GM18951 (cell line): Measurements from ENCODE around the gene SPEF1.

Source experiments
- POLR2A ChIP-seq: IDR thresholded peaks from 4 replicates; pipeline ENCODE4 v1.6.1; 2011; ENCODE audit warnings: mild to moderate bottlenecking; ENCODE audit not compliant: insufficient read length, insufficient read depth; ENCODE audit errors: extremely low read depth
- in situ Hi-C: fragments of 300-500 bp; cut with MboI; formaldehyde crosslinking; loops from one replicate; pipeline ENCODE4 v1.12.0; 2022; ENCODE audit warnings: low sequenced_read_pairs, mixed read lengths, inconsistent platforms; ENCODE audit not compliant: unreplicated experiment

SPEF1 gene

GRCh38 chr20:3738111-3739053 is 42.9 kb downstream of the SPEF1 start:
- TF ChIP-seq POLR2A = no peak
- in situ Hi-C loops = no loop called here

DNA sequence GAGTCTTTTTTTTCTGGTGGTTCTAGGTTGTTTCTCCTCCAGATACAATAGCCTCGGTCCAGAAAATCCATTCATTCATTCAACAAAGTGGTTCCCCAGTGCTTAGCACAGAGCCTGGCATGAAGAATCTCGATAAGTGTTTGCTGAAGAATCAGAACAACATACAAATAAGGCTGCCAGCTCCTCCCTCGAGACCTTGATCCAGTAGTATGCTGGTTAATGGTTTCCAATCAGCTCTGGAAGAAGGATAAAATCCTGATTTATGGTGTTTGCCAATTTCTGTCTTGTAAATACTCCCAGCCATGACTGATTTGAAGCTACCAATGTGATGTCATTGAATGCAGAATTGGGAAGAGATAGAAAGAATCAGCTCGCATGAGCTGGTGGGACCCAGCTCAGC is 45.5 kb downstream of the SPEF1 start:
- in situ Hi-C loops = no loop called here
- no peak for TF ChIP-seq POLR2A

DNA sequence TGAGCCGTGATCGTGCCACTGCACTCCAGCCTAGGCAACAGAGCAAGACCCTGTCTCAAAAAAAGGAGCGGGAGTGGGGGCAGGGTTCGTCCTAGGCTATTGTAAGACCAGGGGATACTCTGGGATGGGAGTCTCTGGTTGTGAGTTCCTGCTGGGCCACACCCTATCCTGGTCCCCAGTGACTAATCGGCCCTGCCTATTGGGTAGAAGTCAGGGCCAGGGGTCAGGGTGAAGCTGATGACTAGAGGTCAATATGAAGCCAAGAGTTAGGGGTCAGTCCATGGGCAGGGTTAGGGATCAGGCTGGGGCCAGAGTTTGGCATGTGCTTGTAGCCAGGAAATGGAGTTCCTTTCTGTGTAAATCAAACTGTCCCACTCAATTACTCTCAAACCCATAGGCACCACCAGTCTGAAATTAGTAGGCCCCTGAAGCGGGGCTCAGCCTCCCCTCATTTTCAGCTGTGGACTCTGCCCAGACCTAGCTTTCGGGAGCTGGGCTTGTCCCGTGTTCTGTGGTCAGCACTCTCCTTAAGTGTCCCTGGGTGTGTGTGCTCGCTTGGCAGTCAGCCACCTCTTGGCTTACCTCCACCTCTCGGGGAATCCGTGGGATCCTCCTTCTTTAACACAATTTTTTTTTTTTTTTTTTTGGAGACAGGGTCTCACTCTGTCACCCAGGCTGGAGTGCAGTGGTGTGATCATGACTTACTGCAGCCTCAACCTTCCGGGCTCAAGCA is 47.0 kb downstream of the SPEF1 start:
- in situ Hi-C loops = no loop called here
- no peak for TF ChIP-seq POLR2A

- TF ChIP-seq POLR2A = no peak
- in situ Hi-C loops = no loop called here
Observed at GRCh38 chr20:3733119-3733995, 47.9 kb downstream of the SPEF1 start.

DNA sequence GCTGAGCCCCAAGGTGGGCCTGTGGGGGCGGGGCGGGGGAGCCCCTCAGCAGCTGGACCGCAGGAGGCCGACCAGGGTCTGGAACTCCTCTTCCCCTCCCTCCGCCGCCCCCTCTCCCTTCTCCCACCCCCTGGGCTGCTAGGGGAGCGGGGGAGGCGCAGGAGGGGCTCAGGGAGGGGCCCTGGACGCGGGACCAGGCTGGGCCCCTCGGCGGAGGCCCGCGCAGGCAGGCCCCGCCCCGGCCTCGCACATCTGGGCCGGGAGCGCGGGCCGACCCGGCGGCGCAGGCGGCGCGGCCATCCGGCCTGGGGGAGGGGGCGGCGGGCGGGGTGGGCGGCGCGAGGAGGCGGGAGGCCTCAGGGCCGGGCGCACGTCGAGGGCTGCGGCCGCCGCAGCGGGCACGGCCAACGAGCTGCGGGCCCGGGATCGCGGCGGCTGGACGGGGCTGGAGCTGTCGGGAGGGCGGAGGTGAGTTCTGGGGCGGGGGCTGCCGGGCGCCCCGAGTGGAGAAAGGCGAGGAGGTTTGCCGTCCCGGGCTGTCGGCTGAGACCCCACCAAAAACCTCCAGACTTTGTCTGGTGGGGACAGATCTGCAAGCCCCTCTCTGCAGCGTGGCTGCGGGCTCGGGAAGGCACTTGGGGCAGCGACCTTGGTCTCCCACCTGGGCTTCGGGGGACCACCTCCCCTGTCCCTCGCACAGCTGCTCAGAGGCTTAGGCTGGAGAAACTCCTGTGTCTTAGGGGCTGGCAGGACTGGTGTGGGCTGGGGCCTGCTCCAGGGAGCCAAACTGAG is 48.7 kb downstream of the SPEF1 start, which contains the start of gene HSPA12B:
TSS of gene HSPA12B (plus strand) at position 359 of the 792 bp plus-strand sequence. CDS start 5,990 bp downstream, outside the sequence.
- in situ Hi-C loops = no loop called here
- no peak for TF ChIP-seq POLR2A

GRCh38 chr20:3731944-3732326 is 49.3 kb downstream of the SPEF1 start:
- no peak for TF ChIP-seq POLR2A
- in situ Hi-C loops = no loop called here

DNA sequence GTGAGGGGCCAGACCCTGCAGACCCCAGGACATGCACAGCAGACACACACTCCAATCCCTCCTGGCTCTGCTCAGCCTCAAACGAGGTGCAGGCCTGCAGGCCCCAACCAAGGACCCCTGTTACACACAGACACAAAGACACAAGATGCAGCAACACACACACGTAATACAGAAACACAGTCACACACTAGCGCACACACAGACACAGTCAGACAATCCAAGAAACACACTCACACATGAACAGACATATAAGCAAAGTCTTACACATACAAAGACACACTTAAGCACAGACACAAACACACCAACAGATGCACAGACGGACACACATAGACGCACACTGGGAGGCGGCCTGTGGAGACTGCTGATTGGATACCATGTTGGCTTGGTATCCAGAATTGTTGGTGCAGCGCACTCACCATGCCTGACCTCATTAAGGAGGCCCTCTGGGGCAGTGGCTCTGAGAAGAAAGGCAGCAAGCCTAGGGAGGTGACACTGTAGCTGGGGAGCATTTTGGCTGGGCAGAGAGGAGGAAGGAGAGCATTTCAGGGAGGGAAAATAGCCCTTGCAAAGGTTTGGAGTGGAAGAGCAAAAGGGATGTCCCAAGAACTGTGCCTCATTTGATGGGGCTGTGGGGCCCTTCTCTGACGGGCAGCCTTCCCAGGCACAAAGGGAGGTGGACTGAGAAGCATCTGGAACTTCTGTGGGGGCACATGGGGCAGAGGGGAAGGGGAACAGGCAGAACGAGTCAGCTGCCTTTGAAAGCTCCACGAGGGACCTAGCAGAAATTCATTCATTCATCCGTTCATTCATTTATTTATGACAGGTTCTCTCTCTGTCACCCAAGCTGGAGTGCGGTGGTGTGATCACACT is 50.2 kb downstream of the SPEF1 start:
- in situ Hi-C loops = no loop called here
- no peak for TF ChIP-seq POLR2A

DNA sequence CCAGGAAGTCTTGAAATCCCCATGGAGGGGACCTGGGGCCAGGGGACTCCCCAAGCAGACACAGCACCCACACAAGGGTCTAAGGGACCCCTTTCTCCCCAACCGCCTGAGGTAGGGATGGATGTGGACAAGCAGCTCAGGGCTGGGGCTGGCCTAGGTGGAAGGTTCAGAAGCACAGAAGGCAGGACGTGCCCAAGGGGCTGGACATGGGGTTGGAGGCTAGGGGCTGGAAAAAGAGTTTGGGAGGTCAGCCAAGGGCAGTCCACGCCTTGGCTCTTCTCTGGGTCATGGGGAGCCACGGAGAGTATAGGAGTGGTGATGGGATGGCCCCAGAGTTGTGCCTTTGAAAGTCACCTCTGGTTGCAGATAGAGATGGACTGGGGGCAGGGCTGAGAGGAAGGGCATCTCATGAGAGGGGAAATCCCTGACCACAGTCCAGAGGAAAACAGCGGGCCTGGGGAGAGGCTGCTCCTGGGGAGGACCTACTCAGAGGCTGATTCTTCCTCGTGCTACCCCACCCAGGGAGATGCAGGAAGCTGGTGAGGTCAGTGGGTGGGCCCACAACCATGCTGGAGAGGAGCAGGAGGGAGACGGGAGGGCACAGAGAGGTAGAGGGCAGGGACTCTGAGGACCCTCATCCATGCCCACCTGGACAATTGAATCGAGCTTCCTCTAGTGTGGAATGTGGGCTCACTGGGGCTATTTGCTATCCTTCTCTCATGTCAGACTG is 51.3 kb downstream of the SPEF1 start:
- no peak for TF ChIP-seq POLR2A

GRCh38 chr20:3729378-3729777 is 51.9 kb downstream of the SPEF1 start:
- no peak for TF ChIP-seq POLR2A
- in situ Hi-C loops = no loop called here

More for the DNA sequence above, 51.3 kb downstream of the SPEF1 start:
- in situ Hi-C loops = no loop called here

DNA sequence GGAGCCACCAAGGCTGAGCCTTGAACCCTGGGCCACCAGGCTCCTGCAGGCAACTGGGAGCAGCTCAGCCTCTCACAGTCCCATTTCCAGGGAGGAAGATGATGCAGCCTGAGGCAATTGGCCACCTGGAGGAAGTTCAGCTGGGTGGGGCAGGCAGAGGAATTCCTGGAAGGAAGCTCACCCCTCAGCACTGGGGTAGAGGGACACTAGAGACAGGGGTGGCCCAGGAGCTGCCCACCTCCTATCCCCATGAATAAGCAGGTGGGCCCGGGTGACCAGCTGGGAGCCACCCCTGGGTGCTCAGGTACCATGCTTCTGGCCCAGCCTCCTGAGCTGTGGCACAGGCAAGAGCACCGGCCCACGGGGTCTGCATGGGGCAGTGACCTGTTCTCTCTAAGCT is 52.4 kb downstream of the SPEF1 start:
- in situ Hi-C loops = no loop called here
- TF ChIP-seq POLR2A = no peak

GRCh38 chr20:3728354-3728753 is 52.9 kb downstream of the SPEF1 start:
- in situ Hi-C loops = no loop called here
- TF ChIP-seq POLR2A = no peak
